Body of pancreas (tissue), 4 donors: ENCODE measurements around the gene VPS39.

ENCODE experiments used
- CTCF ChIP-seq, 7 experiments: fragments of 450-650 bp in 4 of 7; fragments of 200-600 bp in 3 of 7; sonication (generic) in 3 of 7; IDR thresholded peaks; one replicate each; pipeline ENCODE4 v1.5.1; 2016 to 2019; ENCODE audit warnings: antibody characterized with exemption in 7 of 7
- POLR2A ChIP-seq, 3 donors: fragments of 450-650 bp; IDR thresholded peaks; one replicate each; pipeline ENCODE4 v1.6.1; 2016; ENCODE audit warnings: antibody characterized with exemption in 3 of 3, mild to moderate bottlenecking in 2 of 3

GRCh38 chr15:42217568-42217967 lies 9.5 kb upstream of the VPS39 start:
- TF ChIP-seq POLR2A (IDR thresholded peaks at IDR 0.05) (no peak), CTCF (IDR thresholded peaks at IDR 0.05) (no peak)
